Activated CD4-positive, alpha-beta T cell treated with anti-CD3 and anti-CD28 coated beads, Interleukin-2, amount 50 U/mL, for 48 hours (primary cell): ENCODE data around the gene FCER2.

Experiments used
- DNase-seq, 2 experiments: peaks; one replicate each; pipeline ENCODE4 v3.0.0-alpha.2; 2020

Gene FCER2

GRCh38 chr19:7699417-7700401 lies 2.2 kb downstream of the FCER2 start:
- DNase-seq, result peak; percentile 64 to 77

- no peak for DNase-seq
These were observed 2.9 kb downstream of the FCER2 start for GRCh38 chr19:7699003-7699402.

- no peak for DNase-seq
These were observed 3.3 kb downstream of the FCER2 start for GRCh38 chr19:7698583-7698982.

- DNase-seq, result no peak
These were observed 4.1 kb downstream of the FCER2 start for GRCh38 chr19:7697721-7698287.

GRCh38 chr19:7694499-7694898 lies 7.4 kb downstream of the FCER2 start:
- DNase-seq, result no peak

GRCh38 chr19:7692417-7693088 lies 9.4 kb downstream of the FCER2 start:
- no peak for DNase-seq

GRCh38 chr19:7691497-7691896 lies 10.4 kb downstream of the FCER2 start:
- DNase-seq, result no peak

GRCh38 chr19:7690779-7691258 lies 11.1 kb downstream of the FCER2 start:
- no peak for DNase-seq

- no peak for DNase-seq
These were observed 12.8 kb downstream of the FCER2 start for GRCh38 chr19:7689165-7689564.

- no peak for DNase-seq
These were observed 14.8 kb downstream of the FCER2 start for GRCh38 chr19:7687177-7687576.

GRCh38 chr19:7685546-7686445 lies 16.1 kb downstream of the FCER2 start:
- no peak for DNase-seq

- DNase-seq, result no peak
These were observed 19.6 kb downstream of the FCER2 start for GRCh38 chr19:7682175-7682855.

GRCh38 chr19:7681340-7682174 lies 20.4 kb downstream of the FCER2 start:
- peak; percentile 85 to 91 for DNase-seq

GRCh38 chr19:7680606-7681339 lies 21.2 kb downstream of the FCER2 start, which contains the start of gene TRAPPC5:
TSS of gene TRAPPC5 (plus strand) at chr19:7680833. CDS start at chr19:7682254, 1,421 bp downstream.
- DNase-seq, result peak; percentile 82 to 84

GRCh38 chr19:7679771-7680605 lies 21.9 kb downstream of the FCER2 start:
- DNase-seq, result no peak

- peak; percentile 58 to 72 for DNase-seq
These were observed 22.8 kb downstream of the FCER2 start for GRCh38 chr19:7678971-7679751.

- no peak for DNase-seq
These were observed 24.1 kb downstream of the FCER2 start for GRCh38 chr19:7677669-7678311.

GRCh38 chr19:7676854-7677253 lies 25.1 kb downstream of the FCER2 start, which contains the start of gene MCEMP1:
TSS of gene MCEMP1 (plus strand) at chr19:7677090. CDS start at chr19:7677121, 31 bp downstream.
- DNase-seq, result no peak
